Upper lobe of left lung (tissue), 6 donors: Measurements from ENCODE around the gene STON2. TPM values are rescaled to one million over a fixed set of nuclear protein-coding genes. Genes with fewer than 3 reads are reported as not detected.

Source experiments
- ATAC-seq, 2 donors: fragments of 200-7000 bp; cut with Tn5 transposase; one replicate each; pipeline ENCODE4 v1.9.1; 2022; ENCODE audit warnings: mild to moderate bottlenecking in 2 of 2, moderate library complexity in 2 of 2; ENCODE audit not compliant: low FRiP score in 2 of 2
- DNase-seq, 2 donors: peaks; one replicate each; pipeline ENCODE4 v3.0.0-alpha.2; 2019 to 2020
- H3K27ac ChIP-seq, 4 donors: fragments of 200-600 bp; sonication (generic); one replicate each; pipeline ENCODE4 v1.5.1; 2016 to 2019
- H3K27me3 ChIP-seq, 4 donors: fragments of 200-600 bp; sonication (generic); one replicate each; pipeline ENCODE4 v1.5.1; 2017 to 2019
- H3K36me3 ChIP-seq, 4 donors: fragments of 200-600 bp; sonication (generic); one replicate each; pipeline ENCODE4 v1.5.1; 2016 to 2019
- H3K4me1 ChIP-seq, 4 donors: fragments of 200-600 bp; sonication (generic); one replicate each; pipeline ENCODE4 v1.5.1; 2018 to 2019
- H3K4me3 ChIP-seq, 4 donors: fragments of 200-600 bp; sonication (generic); one replicate each; pipeline ENCODE4 v1.5.1; 2017 to 2019; ENCODE audit warnings: mild to moderate bottlenecking in 2 of 4, moderate library complexity in 1 of 4
- H3K9me3 ChIP-seq, 4 donors: fragments of 200-600 bp; sonication (generic); one replicate each; pipeline ENCODE4 v1.5.1; 2018 to 2019
- CTCF ChIP-seq, 6 experiments: fragments of 450-650 bp in 4 of 6; fragments of 200-600 bp in 2 of 6; sonication (generic) in 2 of 6; IDR thresholded peaks; one replicate each; pipeline ENCODE4 v1.5.1; 2016 to 2019; ENCODE audit warnings: antibody characterized with exemption in 6 of 6
- EP300 ChIP-seq, 4 donors: sonication (generic); formaldehyde crosslinking; IDR thresholded peaks; one replicate each; pipeline ENCODE4 v1.5.1; 2017; ENCODE audit warnings: antibody characterized with exemption in 4 of 4, control low read depth in 2 of 4
- POLR2A ChIP-seq, 4 donors: fragments of 450-650 bp; IDR thresholded peaks; one replicate each; pipeline ENCODE4 v1.5.1; 2016 to 2017; ENCODE audit warnings: antibody characterized with exemption in 4 of 4, mild to moderate bottlenecking in 2 of 4
- POLR2AphosphoS5 ChIP-seq, 2 donors: sonication (generic); formaldehyde crosslinking; IDR thresholded peaks; one replicate each; pipeline ENCODE4 v1.5.1; 2017; ENCODE audit warnings: antibody characterized with exemption in 2 of 2
- WGBS, 2 donors: methylation state at CpG; one replicate each; pipeline ENCODE4 v1.1.5; 2017 to 2018; 5-methylcytosine and 5-hydroxymethylcytosine counted together
- total RNA-seq, 6 donors: library from RNA; depleted of rRNA in 4 of 6; stranded (reverse); fragments of >200 nt in 4 of 6; gene quantifications; one replicate each; pipeline versions ENCODE4 v1.1.0 to v1.2.1, GENCODE V29; 2016 to 2021
- donor health status: DM: no; HTN: no; CAD: no; lungs with moderate emphysema.
- donor health status: DM: no; HTN: yes; CAD: no; lungs with severe emphysema.

Gene STON2
- total RNA-seq, 6 donors from 2014 or later = 22.3 to 34.8 (median 26.7) TPM

DNA sequence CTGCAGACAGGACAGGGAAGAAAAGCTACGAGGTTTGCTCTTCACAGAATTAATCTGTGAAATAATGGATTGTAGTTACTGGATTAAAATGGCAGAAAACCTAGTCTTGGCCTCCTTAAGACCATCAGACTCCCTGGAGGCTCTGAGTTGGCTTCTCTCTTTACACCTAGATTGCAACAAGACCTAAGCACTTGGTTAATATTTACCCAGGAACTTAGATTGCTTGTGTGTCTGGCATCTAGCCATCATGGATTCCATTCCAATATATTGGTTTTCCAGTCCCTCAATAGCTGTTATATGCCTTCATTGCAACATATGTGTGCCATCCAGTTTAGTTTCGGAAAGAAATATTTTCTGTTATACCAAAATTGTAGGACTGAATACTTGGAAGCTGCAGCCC is 177.4 kb downstream of the STON2 start:
- Histone ChIP-seq H3K27ac (no peak overlapping the region), H3K27me3 (no peaks in the 10 kb centered on the region), H3K4me3 (no peak overlapping the region), H3K4me1 (peaks cover 8 to 21% (median 14%) of the 10 kb centered on the region in 4 donors), H3K36me3 (no peaks in the 10 kb centered on the region), H3K9me3 (no peaks in the 10 kb centered on the region)
- no peak for DNase-seq
- TF ChIP-seq POLR2AphosphoS5 (IDR thresholded peaks at IDR 0.05) = no peak
- TF ChIP-seq EP300 (IDR thresholded peaks at IDR 0.05) = no peak
- no peak for TF ChIP-seq POLR2A (IDR thresholded peaks at IDR 0.05)
- no peak for TF ChIP-seq CTCF (IDR thresholded peaks at IDR 0.05)
- WGBS, 2 donors = 89 to 94% methylated on average over 2 of the region's 2 CpGs
- ATAC-seq = no peak

- Histone ChIP-seq H3K27ac (peak overlapping the region; percentile 98 to 99 (median 99)), H3K9me3 (no peaks in the 10 kb centered on the region), H3K4me1 (peaks cover 14 to 26% (median 17%) of the 10 kb centered on the region in 4 donors), H3K4me3 (peak overlapping the region in 1 of 4 donors; percentile 64), H3K36me3 (no peaks in the 10 kb centered on the region), H3K27me3 (no peaks in the 10 kb centered on the region)
- DNase-seq (no peak), ATAC-seq (no peak)
- 88 to 94% methylated on average over 5 of the region's 5 CpGs for WGBS, 2 donors
- TF ChIP-seq POLR2AphosphoS5 (IDR thresholded peaks at IDR 0.05) (no peak), CTCF (IDR thresholded peaks at IDR 0.05) (no peak), POLR2A (IDR thresholded peaks at IDR 0.05) (no peak)
These were observed 178.0 kb downstream of the STON2 start for GRCh38 chr14:81222126-81222525.

- TF ChIP-seq POLR2A (IDR thresholded peaks at IDR 0.05) (no peak), POLR2AphosphoS5 (IDR thresholded peaks at IDR 0.05) (no peak), EP300 (IDR thresholded peaks at IDR 0.05) (no peak), CTCF (IDR thresholded peaks at IDR 0.05) (no peak)
- no peaks in the 10 kb centered on the region for H3K9me3 ChIP-seq
- no peaks in the 10 kb centered on the region for H3K36me3 ChIP-seq
- 38 to 44% methylated on average over 14 to 16 of the region's 16 CpGs for WGBS, 2 donors
- peak overlapping the region; percentile 98 to 99 (median 99) for H3K27ac ChIP-seq
- no peaks in the 10 kb centered on the region for H3K27me3 ChIP-seq
- ATAC-seq (no peak), DNase-seq (no peak)
- H3K4me3 ChIP-seq = peak overlapping the region; percentile 46 to 69 (median 62)
- peaks cover 14 to 31% (median 18%) of the 10 kb centered on the region in 4 donors for H3K4me1 ChIP-seq
These were observed 178.5 kb downstream of the STON2 start for GRCh38 chr14:81221579-81222102.

- no peaks in the 10 kb centered on the region for H3K27me3 ChIP-seq
- DNase-seq (peak; percentile 94 to 99), ATAC-seq (peak; percentile 95 to 96)
- no peaks in the 10 kb centered on the region for H3K9me3 ChIP-seq
- WGBS, 2 donors = 1 to 2% methylated on average over 23 to 63 of the region's 84 CpGs
- H3K27ac ChIP-seq = peak within 1 kb of the TSS; percentile 98 to 99 (median 99)
- H3K4me1 ChIP-seq = peaks cover 14 to 34% (median 18%) of the 10 kb centered on the region in 4 donors
- H3K36me3 ChIP-seq = peaks cover 0 to 5% (median 2%) of the 10 kb centered on the region in 4 donors
- TF ChIP-seq EP300 (IDR thresholded peaks at IDR 0.05) (peak in 1 of 4 donors; percentile 47), POLR2A (IDR thresholded peaks at IDR 0.05) (peak in 3 of 4 donors; percentile 57 to 98 (median 98)), POLR2AphosphoS5 (IDR thresholded peaks at IDR 0.05) (peak; percentile 96 to 99), CTCF (IDR thresholded peaks at IDR 0.05) (no peak)
- peak within 1 kb of the TSS; percentile 61 to 83 (median 66) for H3K4me3 ChIP-seq
These were observed 179.1 kb downstream of the STON2 start, which contains the start of gene GTF2A1 for GRCh38 chr14:81220830-81221578. TSS of gene GTF2A1 (minus strand) at chr14:81220959. CDS start at chr14:81220518, 441 bp downstream.
